ENCODE measurements around the gene PAEP. TPM values are rescaled to one million over a fixed set of nuclear protein-coding genes. Genes with fewer than 3 reads are reported as not detected.

The PAEP gene
- total RNA-seq, 2 donors from 2014 or later = 3.0 TPM; not detected in 1

- DNase-seq (ENCODE audit: low spot score) = no peak
- H3K4me1 ChIP-seq (replicated peaks) = no peaks in the 10 kb centered on the region
- H3K36me3 ChIP-seq = no peaks in the 10 kb centered on the region
- no peaks in the 10 kb centered on the region for H3K9me3 ChIP-seq
- intact Hi-C loops (cut with DNase I) = no loop called here
- TF ChIP-seq POLR2A (IDR thresholded peaks at IDR 0.05) (no peak), POLR2AphosphoS5 (IDR thresholded peaks at IDR 0.05) (no peak)
- TF ChIP-seq, protein P1, sequence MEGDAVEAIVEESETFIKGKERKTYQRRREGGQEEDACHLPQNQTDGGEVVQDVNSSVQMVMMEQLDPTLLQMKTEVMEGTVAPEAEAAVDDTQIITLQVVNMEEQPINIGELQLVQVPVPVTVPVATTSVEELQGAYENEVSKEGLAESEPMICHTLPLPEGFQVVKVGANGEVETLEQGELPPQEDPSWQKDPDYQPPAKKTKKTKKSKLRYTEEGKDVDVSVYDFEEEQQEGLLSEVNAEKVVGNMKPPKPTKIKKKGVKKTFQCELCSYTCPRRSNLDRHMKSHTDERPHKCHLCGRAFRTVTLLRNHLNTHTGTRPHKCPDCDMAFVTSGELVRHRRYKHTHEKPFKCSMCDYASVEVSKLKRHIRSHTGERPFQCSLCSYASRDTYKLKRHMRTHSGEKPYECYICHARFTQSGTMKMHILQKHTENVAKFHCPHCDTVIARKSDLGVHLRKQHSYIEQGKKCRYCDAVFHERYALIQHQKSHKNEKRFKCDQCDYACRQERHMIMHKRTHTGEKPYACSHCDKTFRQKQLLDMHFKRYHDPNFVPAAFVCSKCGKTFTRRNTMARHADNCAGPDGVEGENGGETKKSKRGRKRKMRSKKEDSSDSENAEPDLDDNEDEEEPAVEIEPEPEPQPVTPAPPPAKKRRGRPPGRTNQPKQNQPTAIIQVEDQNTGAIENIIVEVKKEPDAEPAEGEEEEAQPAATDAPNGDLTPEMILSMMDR (IDR thresholded peaks at IDR 0.05) = no peak
- no peaks in the 10 kb centered on the region for H3K27me3 ChIP-seq (replicated peaks; ENCODE audit: insufficient read depth)
- 88% methylated on average over 11 of the region's 11 CpGs for WGBS
- H3K27ac ChIP-seq = no peak overlapping the region
- no peak overlapping the region for H3K4me3 ChIP-seq
These were observed 19.3 kb downstream of the PAEP start for GRCh38 chr9:135580664-135581380.

DNA sequence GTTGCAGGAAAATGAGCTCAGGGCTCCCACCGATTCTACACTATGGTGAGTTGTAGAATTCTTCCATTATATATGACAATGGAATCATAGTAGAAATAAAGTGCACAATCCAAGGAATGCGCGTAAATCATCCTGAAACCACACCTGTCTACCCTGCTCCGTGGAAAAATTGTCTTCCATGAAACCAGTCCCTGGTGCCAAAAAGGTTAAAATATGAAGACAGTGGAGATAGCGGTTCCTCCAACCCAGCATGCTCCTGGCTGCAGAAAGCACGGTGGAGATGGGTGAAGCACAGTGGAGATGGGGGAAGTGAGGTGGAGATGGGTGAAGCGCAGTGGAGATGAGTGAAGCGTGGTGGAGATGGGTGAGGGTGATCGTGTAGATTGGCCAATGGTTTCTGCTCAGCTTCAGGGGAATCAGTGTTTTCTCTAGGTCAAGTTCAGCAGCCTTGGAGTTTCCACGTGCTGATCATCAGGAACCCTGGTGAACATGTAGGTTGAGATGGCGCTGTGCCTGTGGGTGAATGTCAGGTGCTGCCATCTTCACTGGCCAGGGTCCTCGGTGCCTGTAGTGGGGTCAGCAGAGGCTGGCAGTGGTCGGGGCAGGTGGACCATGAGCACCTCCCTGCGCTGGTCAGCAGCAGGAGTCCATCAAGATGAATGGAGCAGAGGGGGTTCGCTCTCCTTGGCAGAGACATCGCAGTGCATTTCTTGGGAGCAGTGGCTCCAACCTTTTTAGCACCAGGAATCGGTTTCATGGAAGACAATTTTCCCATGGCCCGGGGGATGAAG, 20.3 kb downstream of the PAEP start:
- no peaks in the 10 kb centered on the region for H3K9me3 ChIP-seq
- H3K27me3 ChIP-seq (replicated peaks; ENCODE audit: insufficient read depth) = no peaks in the 10 kb centered on the region
- intact Hi-C loops (cut with DNase I) = no loop called here
- no peaks in the 10 kb centered on the region for H3K4me1 ChIP-seq (replicated peaks)
- H3K36me3 ChIP-seq = no peaks in the 10 kb centered on the region
- 86% methylated on average over 18 of the region's 18 CpGs for WGBS
- no peak overlapping the region for H3K27ac ChIP-seq
- no peak overlapping the region for H3K4me3 ChIP-seq
- no peak for DNase-seq (ENCODE audit: low spot score)
- TF ChIP-seq POLR2A (IDR thresholded peaks at IDR 0.05) = no peak
- TF ChIP-seq, protein P1 (IDR thresholded peaks at IDR 0.05) = no peak
- no peak for TF ChIP-seq POLR2AphosphoS5 (IDR thresholded peaks at IDR 0.05)

DNA sequence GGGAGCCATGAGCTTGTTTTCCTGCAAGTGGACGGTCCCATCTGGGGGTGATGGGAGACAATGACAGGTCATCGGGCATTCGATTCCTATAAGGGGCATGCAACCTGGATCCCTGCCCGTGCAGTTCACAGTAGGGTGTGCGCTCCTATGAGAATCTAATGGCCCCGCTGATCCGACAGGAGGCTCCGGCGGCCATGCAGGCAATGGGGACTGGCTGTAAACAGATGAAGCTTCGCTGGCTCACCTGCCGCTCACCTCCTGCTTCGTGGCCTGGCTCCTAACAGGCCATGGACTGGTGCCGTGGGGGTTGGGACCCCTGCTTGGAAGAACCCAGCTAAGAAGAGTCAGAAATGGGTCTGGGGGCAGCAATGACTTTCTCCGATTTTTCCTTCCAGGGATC, 21.0 kb downstream of the PAEP start:
- no peaks in the 10 kb centered on the region for H3K36me3 ChIP-seq
- no peak overlapping the region for H3K27ac ChIP-seq
- H3K4me3 ChIP-seq = no peak overlapping the region
- WGBS = 89% methylated on average over 14 of the region's 14 CpGs
- intact Hi-C loops (cut with DNase I) = no loop called here
- no peak for DNase-seq (ENCODE audit: low spot score)
- no peaks in the 10 kb centered on the region for H3K9me3 ChIP-seq
- TF ChIP-seq, protein P1 (IDR thresholded peaks at IDR 0.05) = no peak
- no peak for TF ChIP-seq POLR2AphosphoS5 (IDR thresholded peaks at IDR 0.05)
- no peak for TF ChIP-seq POLR2A (IDR thresholded peaks at IDR 0.05)
- no peaks in the 10 kb centered on the region for H3K27me3 ChIP-seq (replicated peaks; ENCODE audit: insufficient read depth)
- H3K4me1 ChIP-seq (replicated peaks) = no peaks in the 10 kb centered on the region

- Histone ChIP-seq H3K4me1 (replicated peaks) (no peaks in the 10 kb centered on the region), H3K27me3 (replicated peaks; ENCODE audit: insufficient read depth) (no peaks in the 10 kb centered on the region), H3K9me3 (no peaks in the 10 kb centered on the region), H3K27ac (no peak overlapping the region), H3K36me3 (no peaks in the 10 kb centered on the region), H3K4me3 (no peak overlapping the region)
- WGBS = 75% methylated on average over 19 of the region's 19 CpGs
- TF ChIP-seq POLR2AphosphoS5 (IDR thresholded peaks at IDR 0.05) (no peak), POLR2A (IDR thresholded peaks at IDR 0.05) (no peak)
- TF ChIP-seq, protein P1 (IDR thresholded peaks at IDR 0.05) = no peak
- DNase-seq (ENCODE audit: low spot score) = no peak
- intact Hi-C loops (cut with DNase I) = no loop called here
These were observed 21.6 kb downstream of the PAEP start for GRCh38 chr9:135582966-135583687.

Data from prostate gland (tissue), 2 donors.